HAP-1 (cell line): ENCODE results near the gene SAMD5.
A peak's percentile ranks its signal among the peaks of the same experiment; 100 is the strongest.

Experiments used
- DNase-seq, 2 experiments: peaks; one replicate each; pipeline ENCODE4 v3.0.0-alpha.2; 2016 to 2020; ENCODE audit warnings: low spot score in 2 of 2
- H3K27me3 ChIP-seq: fragments of 250-450 bp; sonication (Bioruptor Pico); 2 replicates; pipeline ENCODE4 v1.5.1; 2020; ENCODE audit warnings: low read depth, mild to moderate bottlenecking, moderate library complexity
- H3K36me3 ChIP-seq: fragments of 250-450 bp; sonication (Bioruptor Pico); replicated peaks from 2 replicates; pipeline ENCODE4 v1.5.1; 2020; ENCODE audit warnings: mild to moderate bottlenecking
- H3K4me1 ChIP-seq: fragments of 250-450 bp; sonication (Bioruptor Pico); 2 replicates; pipeline ENCODE4 v1.5.1; 2020; ENCODE audit warnings: mild to moderate bottlenecking
- H3K4me3 ChIP-seq: fragments of 250-450 bp; sonication (Bioruptor Pico); 2 replicates; pipeline ENCODE4 v1.5.1; 2020; ENCODE audit warnings: mild to moderate bottlenecking, moderate library complexity
- H3K9me3 ChIP-seq: fragments of 250-450 bp; sonication (Bioruptor Pico); 2 replicates; pipeline ENCODE4 v1.5.1; 2020; ENCODE audit warnings: mild to moderate bottlenecking, moderate library complexity
- in situ Hi-C: fragments of 300-500 bp; cut with MboI; formaldehyde crosslinking; loops from 3 replicates; pipeline ENCODE4 v1.14.3; 2020; ENCODE audit warnings: low sequenced_read_pairs, inconsistent platforms, mixed read lengths

Gene SAMD5

GRCh38 chr6:147508042-147508865, at the start of gene SAMD5:
TSS of gene SAMD5 (plus strand) at chr6:147508690. CDS start at chr6:147508929, 239 bp downstream.
- in situ Hi-C loops: loop anchor here (10.0 to 25.0 kb wide), 2 partner anchors 304 to 657 kb away; no protein-coding TSS in a partner anchor
- H3K36me3 ChIP-seq: no peaks in the 10 kb centered on the region
- no peaks in the 10 kb centered on the region for H3K9me3 ChIP-seq
- peaks cover 32% of the 10 kb centered on the region for H3K27me3 ChIP-seq
- H3K4me1 ChIP-seq: no peaks in the 10 kb centered on the region; the same call in 1 of the 2 replicates
- H3K4me3 ChIP-seq: peak within 1 kb of the TSS; percentile 43
- peak; percentile 47 to 77 for DNase-seq

- no peak for DNase-seq
- H3K27me3 ChIP-seq: no peaks in the 10 kb centered on the region
These were observed 48.7 kb upstream of the SAMD5 start for GRCh38 chr6:147459780-147460179.

GRCh38 chr6:147463651-147464050, 44.8 kb upstream of the SAMD5 start:
- in situ Hi-C loops: no loop called here
- Histone ChIP-seq H3K36me3 (no peaks in the 10 kb centered on the region), H3K4me1 (peaks cover 7% of the 10 kb centered on the region; the same call in 1 of the 2 replicates), H3K4me3 (no peak overlapping the region), H3K9me3 (no peaks in the 10 kb centered on the region), H3K27me3 (no peaks in the 10 kb centered on the region)
- DNase-seq: no peak

More at GRCh38 chr6:147459780-147460179, 48.7 kb upstream of the SAMD5 start:
- Histone ChIP-seq H3K4me1 (no peaks in the 10 kb centered on the region), H3K36me3 (no peaks in the 10 kb centered on the region), H3K9me3 (no peaks in the 10 kb centered on the region; the same call in 1 of the 2 replicates), H3K4me3 (no peak overlapping the region)
- in situ Hi-C loops: no loop called here

GRCh38 chr6:147467428-147467827, 41.1 kb upstream of the SAMD5 start:
- Histone ChIP-seq H3K36me3 (no peaks in the 10 kb centered on the region), H3K4me3 (no peak overlapping the region), H3K9me3 (no peaks in the 10 kb centered on the region), H3K27me3 (no peaks in the 10 kb centered on the region), H3K4me1 (peaks cover 7% of the 10 kb centered on the region; the same call in 1 of the 2 replicates)
- DNase-seq: no peak
- in situ Hi-C loops: no loop called here

GRCh38 chr6:147467886-147468285, 40.6 kb upstream of the SAMD5 start:
- in situ Hi-C loops: no loop called here
- DNase-seq: no peak
- Histone ChIP-seq H3K9me3 (no peaks in the 10 kb centered on the region), H3K4me3 (no peak overlapping the region), H3K4me1 (peaks cover 7% of the 10 kb centered on the region; the same call in 1 of the 2 replicates), H3K27me3 (no peaks in the 10 kb centered on the region), H3K36me3 (no peaks in the 10 kb centered on the region)

GRCh38 chr6:147468634-147469033, 39.9 kb upstream of the SAMD5 start:
- peaks cover 7% of the 10 kb centered on the region; the same call in 1 of the 2 replicates for H3K4me1 ChIP-seq
- H3K36me3 ChIP-seq: no peaks in the 10 kb centered on the region
- in situ Hi-C loops: no loop called here
- H3K9me3 ChIP-seq: no peaks in the 10 kb centered on the region
- no peaks in the 10 kb centered on the region for H3K27me3 ChIP-seq
- H3K4me3 ChIP-seq: no peak overlapping the region
- DNase-seq: no peak

- H3K36me3 ChIP-seq: no peaks in the 10 kb centered on the region
- in situ Hi-C loops: no loop called here
- no peaks in the 10 kb centered on the region for H3K27me3 ChIP-seq
- H3K9me3 ChIP-seq: no peaks in the 10 kb centered on the region
- H3K4me3 ChIP-seq: no peak overlapping the region
- H3K4me1 ChIP-seq: no peaks in the 10 kb centered on the region; the same call in 1 of the 2 replicates
- no peak for DNase-seq
These were observed 28.6 kb upstream of the SAMD5 start for GRCh38 chr6:147479857-147480256.

- no peak for DNase-seq
- no peaks in the 10 kb centered on the region for H3K4me1 ChIP-seq
- in situ Hi-C loops: no loop called here
- H3K4me3 ChIP-seq: no peak overlapping the region
- H3K9me3 ChIP-seq: no peaks in the 10 kb centered on the region
- no peaks in the 10 kb centered on the region for H3K36me3 ChIP-seq
- H3K27me3 ChIP-seq: no peaks in the 10 kb centered on the region
These were observed 21.8 kb upstream of the SAMD5 start for GRCh38 chr6:147486683-147487082.

GRCh38 chr6:147497472-147497871, 11.0 kb upstream of the SAMD5 start:
- H3K27me3 ChIP-seq: peaks cover 4% of the 10 kb centered on the region; the same call in 1 of the 2 replicates
- H3K36me3 ChIP-seq: no peaks in the 10 kb centered on the region
- no peaks in the 10 kb centered on the region for H3K9me3 ChIP-seq
- in situ Hi-C loops: no loop called here
- DNase-seq: no peak
- H3K4me1 ChIP-seq: no peaks in the 10 kb centered on the region
- H3K4me3 ChIP-seq: no peak overlapping the region

- DNase-seq: no peak
- peaks cover 23% of the 10 kb centered on the region for H3K27me3 ChIP-seq
- H3K4me3 ChIP-seq: no peak overlapping the region
- H3K9me3 ChIP-seq: no peaks in the 10 kb centered on the region
- in situ Hi-C loops: loop anchor here (10.0 to 25.0 kb wide), 2 partner anchors 309 to 661 kb away; no protein-coding TSS in a partner anchor
- no peaks in the 10 kb centered on the region; the same call in 1 of the 2 replicates for H3K4me1 ChIP-seq
- no peaks in the 10 kb centered on the region for H3K36me3 ChIP-seq
These were observed 4.9 kb upstream of the SAMD5 start for GRCh38 chr6:147503587-147503986.

- no peak overlapping the region for H3K4me3 ChIP-seq
- in situ Hi-C loops: loop anchor here (10.0 to 25.0 kb wide), 2 partner anchors 307 to 660 kb away; no protein-coding TSS in a partner anchor
- H3K4me1 ChIP-seq: no peaks in the 10 kb centered on the region; the same call in 1 of the 2 replicates
- H3K9me3 ChIP-seq: no peaks in the 10 kb centered on the region
- peaks cover 34% of the 10 kb centered on the region for H3K27me3 ChIP-seq
- no peak for DNase-seq
- no peaks in the 10 kb centered on the region for H3K36me3 ChIP-seq
These were observed 3.6 kb upstream of the SAMD5 start for GRCh38 chr6:147504848-147505247.

GRCh38 chr6:147506704-147507114, 1.8 kb upstream of the SAMD5 start:
- Histone ChIP-seq H3K4me1 (no peaks in the 10 kb centered on the region; the same call in 1 of the 2 replicates), H3K4me3 (peak overlapping the region; percentile 43), H3K36me3 (no peaks in the 10 kb centered on the region), H3K9me3 (no peaks in the 10 kb centered on the region), H3K27me3 (peaks cover 36% of the 10 kb centered on the region)
- peak; percentile 52 to 87 for DNase-seq
- in situ Hi-C loops: loop anchor here (10.0 to 25.0 kb wide), 2 partner anchors 306 to 658 kb away; no protein-coding TSS in a partner anchor

- Histone ChIP-seq H3K4me1 (no peaks in the 10 kb centered on the region; the same call in 1 of the 2 replicates), H3K9me3 (no peaks in the 10 kb centered on the region), H3K36me3 (no peaks in the 10 kb centered on the region), H3K4me3 (peak overlapping the region; percentile 43), H3K27me3 (peaks cover 32% of the 10 kb centered on the region)
- peak in 1 of 2 experiments; percentile 40 for DNase-seq
- in situ Hi-C loops: loop anchor here (10.0 to 25.0 kb wide), 2 partner anchors 305 to 657 kb away; no protein-coding TSS in a partner anchor
These were observed 1.1 kb upstream of the SAMD5 start for GRCh38 chr6:147507162-147508041.
